GM18909 (cell line): ENCODE results near the gene CAMTA1.

Experiments used
- ATAC-seq: cut with Tn5 transposase; IDR thresholded peaks from one replicate; pipeline ENCODE4 v1.9.1; 2021; ENCODE audit warnings: mild to moderate bottlenecking; ENCODE audit not compliant: unreplicated experiment, poor library complexity

CAMTA1 gene

GRCh38 chr1:6988796-6989195, 203.5 kb downstream of the CAMTA1 start:
- ATAC-seq: no peak

- no peak for ATAC-seq
These were observed 204.2 kb downstream of the CAMTA1 start for GRCh38 chr1:6989212-6990159.

GRCh38 chr1:6991266-6991665, 206.0 kb downstream of the CAMTA1 start:
- ATAC-seq: no peak

GRCh38 chr1:6995789-6996188, 210.5 kb downstream of the CAMTA1 start:
- no peak for ATAC-seq

GRCh38 chr1:6996371-6996770, 211.1 kb downstream of the CAMTA1 start:
- ATAC-seq: no peak

GRCh38 chr1:6996866-6997265, 211.6 kb downstream of the CAMTA1 start:
- no peak for ATAC-seq

- no peak for ATAC-seq
These were observed 213.0 kb downstream of the CAMTA1 start for GRCh38 chr1:6998267-6998666.

- ATAC-seq: no peak
These were observed 214.6 kb downstream of the CAMTA1 start for GRCh38 chr1:6999826-7000225.

GRCh38 chr1:7000720-7001119, 215.5 kb downstream of the CAMTA1 start:
- no peak for ATAC-seq

GRCh38 chr1:7002728-7003127, 217.5 kb downstream of the CAMTA1 start:
- ATAC-seq: no peak

GRCh38 chr1:7003676-7004075, 218.4 kb downstream of the CAMTA1 start:
- no peak for ATAC-seq

GRCh38 chr1:7004181-7004580, 218.9 kb downstream of the CAMTA1 start:
- no peak for ATAC-seq

- no peak for ATAC-seq
These were observed 220.5 kb downstream of the CAMTA1 start for GRCh38 chr1:7005762-7006161.

GRCh38 chr1:7006996-7007871, 222.0 kb downstream of the CAMTA1 start:
- no peak for ATAC-seq

GRCh38 chr1:7007902-7008301, 222.6 kb downstream of the CAMTA1 start:
- no peak for ATAC-seq

GRCh38 chr1:7008331-7008730, 223.1 kb downstream of the CAMTA1 start:
- ATAC-seq: no peak

- no peak for ATAC-seq
These were observed 223.9 kb downstream of the CAMTA1 start for GRCh38 chr1:7008975-7009740.

- ATAC-seq: no peak
These were observed 224.7 kb downstream of the CAMTA1 start for GRCh38 chr1:7009741-7010525.

- no peak for ATAC-seq
These were observed 225.4 kb downstream of the CAMTA1 start for GRCh38 chr1:7010534-7011200.
